Measurements from ENCODE around the gene RERE. TPM values are rescaled to one million over a fixed set of nuclear protein-coding genes. Genes with fewer than 3 reads are reported as not detected.

Gene RERE
- total and polyA plus RNA-seq, 2 experiments from 2014 or later = 148 to 170 TPM

GRCh38 chr1:8646189-8646588 lies 171.3 kb downstream of the RERE start (continued):
- no peak for TF ChIP-seq EZH2 (IDR thresholded peaks at IDR 0.05; ENCODE audit: low read depth, unreplicated experiment)
- TF ChIP-seq REST (IDR thresholded peaks at IDR 0.05; ENCODE audit: unreplicated experiment) = no peak

GRCh38 chr1:8643542-8644536 lies 173.6 kb downstream of the RERE start:
- TF ChIP-seq STAT1 (IDR thresholded peaks at IDR 0.05; ENCODE audit: unreplicated experiment) (no peak), JUNB (IDR thresholded peaks at IDR 0.05; ENCODE audit: unreplicated experiment) (no peak), POLR2AphosphoS5 (IDR thresholded peaks at IDR 0.05; ENCODE audit: low read depth) (no peak), EZH2 (IDR thresholded peaks at IDR 0.05; ENCODE audit: low read depth, unreplicated experiment) (no peak)
- peaks cover 4% of the 10 kb centered on the region; the same call in 1 of the 3 replicates for H3K36me3 Mint-ChIP-seq (ENCODE audit: low read depth)
- Histone ChIP-seq H3K9me2 (ENCODE audit: insufficient read depth) (no peaks in the 10 kb centered on the region), H3K4me3 (no peak overlapping the region), H3K27me3 (ENCODE audit: insufficient read depth) (no peaks in the 10 kb centered on the region), H3F3A (replicated peaks; ENCODE audit: low read depth) (no peaks in the 10 kb centered on the region), H3K4me1 (ENCODE audit: insufficient read depth) (peaks cover 20% of the 10 kb centered on the region), H3K27ac (ENCODE audit: low read depth) (no peak overlapping the region), H4K20me1 (replicated peaks; ENCODE audit: insufficient read depth) (peaks cover 85% of the 10 kb centered on the region), H3K36me3 (ENCODE audit: insufficient read depth) (no peaks in the 10 kb centered on the region), H2AFZ (no peak overlapping the region), H3K79me2 (replicated peaks; ENCODE audit: insufficient read depth) (peaks cover 100% of the 10 kb centered on the region), H3K4me2 (no peak overlapping the region)
- DNase-seq (ENCODE audit: low spot score) (no peak), ATAC-seq (peak; percentile 22; the same call in 2 of the 3 replicates)
- peak overlapping the region; percentile 59 for H3K27ac Mint-ChIP-seq
- peaks cover 7% of the 10 kb centered on the region for H3K27me3 Mint-ChIP-seq (ENCODE audit: insufficient read depth, low read depth, poor library complexity)
- no peak overlapping the region for H3K4me3 Mint-ChIP-seq
- H3K4me1 Mint-ChIP-seq = peaks cover 70% of the 10 kb centered on the region
- no peaks in the 10 kb centered on the region for H3K9me3 Mint-ChIP-seq

GRCh38 chr1:8642114-8642513 lies 175.3 kb downstream of the RERE start:
- Mint-ChIP-seq H3K4me1 (peaks cover 59% of the 10 kb centered on the region), H3K9me3 (no peaks in the 10 kb centered on the region), H3K36me3 (ENCODE audit: low read depth) (no peaks in the 10 kb centered on the region; the same call in 2 of the 3 replicates)
- no peak for TF ChIP-seq EZH2phosphoT487 (IDR thresholded peaks at IDR 0.05; ENCODE audit: unreplicated experiment)
- TF ChIP-seq NANOG (IDR thresholded peaks at IDR 0.05; ENCODE audit: borderline replicate concordance) = no peak
- no peak for TF ChIP-seq ZNF331 (CRISPR knock-in tag; IDR thresholded peaks at IDR 0.05; ENCODE audit: low read depth)
- TF ChIP-seq ZNF462 (CRISPR knock-in tag; IDR thresholded peaks at IDR 0.05) = no peak

More at GRCh38 chr1:8642114-8642513, 175.3 kb downstream of the RERE start:
- H3K4me3 ChIP-seq = no peak overlapping the region
- Mint-ChIP-seq H3K27me3 (ENCODE audit: insufficient read depth, low read depth, poor library complexity) (peaks cover 7% of the 10 kb centered on the region), H3K4me3 (no peak overlapping the region), H3K27ac (no peak overlapping the region)
- no peaks in the 10 kb centered on the region for H3F3A ChIP-seq (replicated peaks; ENCODE audit: low read depth)
- H3K27me3 ChIP-seq (ENCODE audit: insufficient read depth) = no peaks in the 10 kb centered on the region
- no peak overlapping the region for H3K4me2 ChIP-seq
- DNase-seq (ENCODE audit: low spot score) = no peak
- peaks cover 24% of the 10 kb centered on the region for H3K4me1 ChIP-seq (ENCODE audit: insufficient read depth)
- no peak overlapping the region for H2AFZ ChIP-seq
- no peaks in the 10 kb centered on the region for H3K9me2 ChIP-seq (ENCODE audit: insufficient read depth)
- H3K36me3 ChIP-seq (ENCODE audit: insufficient read depth) = no peaks in the 10 kb centered on the region
- no peak overlapping the region for H3K27ac ChIP-seq (ENCODE audit: low read depth)
- H3K79me2 ChIP-seq (replicated peaks; ENCODE audit: insufficient read depth) = peaks cover 100% of the 10 kb centered on the region
- no peak for ATAC-seq
- peaks cover 98% of the 10 kb centered on the region for H4K20me1 ChIP-seq (replicated peaks; ENCODE audit: insufficient read depth)
